Stomach (tissue), 4 donors: Measurements from ENCODE around the gene ANKIB1.

ENCODE experiments used
- CTCF ChIP-seq, 7 experiments: fragments of 450-650 bp in 4 of 7; fragments of 200-600 bp in 3 of 7; sonication (generic) in 3 of 7; IDR thresholded peaks; one replicate each; pipeline ENCODE4 v1.5.1; 2016 to 2019; ENCODE audit warnings: antibody characterized with exemption in 7 of 7, control low read depth in 2 of 7, mild to moderate bottlenecking in 1 of 7
- EP300 ChIP-seq: sonication (generic); formaldehyde crosslinking; IDR thresholded peaks from one replicate; pipeline ENCODE4 v1.6.1; 2017; ENCODE audit warnings: antibody characterized with exemption
- POLR2A ChIP-seq, 4 donors: fragments of 450-650 bp; IDR thresholded peaks; one replicate each; pipeline ENCODE4 v1.6.1; 2016; ENCODE audit warnings: antibody characterized with exemption in 4 of 4, control low read depth in 2 of 4, mild to moderate bottlenecking in 1 of 4, moderate library complexity in 1 of 4
- POLR2AphosphoS5 ChIP-seq, 3 donors: sonication (generic); formaldehyde crosslinking; IDR thresholded peaks; one replicate each; pipeline ENCODE4 v1.6.1; 2016; ENCODE audit warnings: antibody characterized with exemption in 3 of 3

DNA sequence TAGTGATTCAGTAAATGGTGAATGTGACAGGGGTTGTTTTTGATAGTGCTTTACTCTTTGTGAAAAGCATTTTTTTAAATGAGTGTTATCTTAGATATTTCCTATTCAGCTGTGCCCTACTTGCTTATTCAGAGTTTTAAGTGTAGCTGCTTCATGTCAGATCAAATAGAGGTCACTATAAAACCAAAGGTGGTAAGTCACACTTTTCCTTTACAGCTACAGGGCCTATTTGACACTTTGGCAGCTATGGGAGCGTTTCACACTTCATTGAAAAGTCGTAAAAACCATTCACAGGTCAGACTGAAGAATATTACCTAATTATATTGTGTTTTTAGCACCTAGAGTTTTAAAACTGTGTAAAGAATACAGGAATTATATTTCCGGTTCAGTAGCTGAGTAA lies 67.3 kb downstream of the ANKIB1 start:
- TF ChIP-seq CTCF (IDR thresholded peaks at IDR 0.05): no peak
- TF ChIP-seq POLR2A (IDR thresholded peaks at IDR 0.05): no peak
- TF ChIP-seq EP300: no peak
- TF ChIP-seq POLR2AphosphoS5 (IDR thresholded peaks at IDR 0.05): no peak
